Inflammatory macrophage treated with lipopolysaccharide for 1 hour (primary cell): Measurements from ENCODE around the gene C1QTNF9.
A peak's percentile ranks its signal among the peaks of the same experiment; 100 is the strongest.
"Not testable (repeated sequence)": the region's sequence is repeated elsewhere in the genome, so short reads cannot be mapped to it uniquely, and the experiment has no call there.

Source experiments
- DNase-seq, 2 donors: peaks; one replicate each; pipeline ENCODE4 v3.0.0-alpha.2; 2020 to 2022

The C1QTNF9 gene

GRCh38 chr13:24282256-24282655 is 27.1 kb upstream of the C1QTNF9 start:
- DNase-seq = no peak

GRCh38 chr13:24284889-24285565 is 24.4 kb upstream of the C1QTNF9 start:
- DNase-seq = no peak

GRCh38 chr13:24286624-24287023 is 22.8 kb upstream of the C1QTNF9 start:
- no peak for DNase-seq

GRCh38 chr13:24287748-24288287 is 21.6 kb upstream of the C1QTNF9 start:
- peak in 1 of 2 donors; percentile 32 for DNase-seq

GRCh38 chr13:24288870-24289269 is 20.5 kb upstream of the C1QTNF9 start:
- peak; percentile 92 to 96 for DNase-seq

- no peak for DNase-seq
Observed at GRCh38 chr13:24290280-24290932, 19.0 kb upstream of the C1QTNF9 start.

- no peak for DNase-seq
Observed at GRCh38 chr13:24292481-24292880, 16.9 kb upstream of the C1QTNF9 start.

- no peak for DNase-seq
Observed at GRCh38 chr13:24293746-24294145, 15.6 kb upstream of the C1QTNF9 start.

- no peak for DNase-seq
Observed at GRCh38 chr13:24299488-24300114, 9.8 kb upstream of the C1QTNF9 start.

- DNase-seq = no peak
Observed at GRCh38 chr13:24301434-24301833, 7.9 kb upstream of the C1QTNF9 start.

GRCh38 chr13:24301911-24302310 is 7.5 kb upstream of the C1QTNF9 start:
- DNase-seq = no peak

GRCh38 chr13:24304620-24305019 is 4.8 kb upstream of the C1QTNF9 start:
- no peak for DNase-seq

- no peak for DNase-seq
Observed at GRCh38 chr13:24306632-24307031, 2.7 kb upstream of the C1QTNF9 start.

- DNase-seq = no peak
Observed at GRCh38 chr13:24307211-24308067, 1.9 kb upstream of the C1QTNF9 start.

GRCh38 chr13:24308068-24308445 is 1.3 kb upstream of the C1QTNF9 start:
- no peak for DNase-seq

GRCh38 chr13:24308488-24309020 is 826 bp upstream of the C1QTNF9 start:
- DNase-seq = no peak

- no peak for DNase-seq
Observed at GRCh38 chr13:24313439-24313838, 4.1 kb downstream of the C1QTNF9 start.

- DNase-seq = not testable (repeated sequence)
Observed at GRCh38 chr13:24317835-24318234, 8.5 kb downstream of the C1QTNF9 start.

GRCh38 chr13:24318878-24319277 is 9.5 kb downstream of the C1QTNF9 start:
- not testable (repeated sequence) for DNase-seq

- DNase-seq = not testable (repeated sequence)
Observed at GRCh38 chr13:24319641-24320040, 10.3 kb downstream of the C1QTNF9 start.

GRCh38 chr13:24321416-24321815 is 12.0 kb downstream of the C1QTNF9 start:
- DNase-seq = not testable (repeated sequence)

- DNase-seq = not testable (repeated sequence)
Observed at GRCh38 chr13:24322470-24322869, 13.1 kb downstream of the C1QTNF9 start.
